Measurements from ENCODE around the gene SSH2.
A peak's percentile ranks its signal among the peaks of the same experiment; 100 is the strongest.

The SSH2 gene

DNA sequence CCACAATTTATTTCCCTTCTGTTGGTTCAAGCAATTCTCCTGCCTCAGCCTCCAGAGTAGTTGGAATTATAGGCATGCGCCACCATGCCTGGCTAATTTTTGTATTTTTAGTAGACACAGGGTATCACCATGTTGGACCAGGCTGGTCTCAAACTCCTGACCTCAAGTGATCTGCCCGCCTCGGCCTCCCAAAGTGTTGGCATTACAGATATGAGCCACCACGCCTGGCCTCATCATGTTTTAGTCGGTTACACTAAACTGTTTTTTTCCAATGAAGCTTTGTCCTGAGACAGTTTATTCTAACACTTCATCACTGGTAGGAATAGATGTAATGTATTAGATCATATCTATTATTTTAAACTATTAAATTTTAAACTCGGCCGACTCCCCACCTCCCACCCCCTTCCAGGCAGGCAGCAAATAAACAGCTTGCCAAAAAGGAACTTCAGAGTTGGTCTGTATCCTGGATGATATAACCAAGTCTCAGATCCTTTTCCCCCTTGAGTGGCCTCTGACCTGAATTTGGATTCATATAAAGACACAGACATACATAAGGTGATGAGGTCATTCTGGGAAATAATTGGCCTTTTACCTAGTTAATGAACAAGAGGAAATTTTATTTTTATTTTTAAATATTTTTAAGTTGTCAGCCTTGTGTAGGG lies 288.9 kb downstream of the SSH2 start:
- DNase-seq, result no peak

DNA sequence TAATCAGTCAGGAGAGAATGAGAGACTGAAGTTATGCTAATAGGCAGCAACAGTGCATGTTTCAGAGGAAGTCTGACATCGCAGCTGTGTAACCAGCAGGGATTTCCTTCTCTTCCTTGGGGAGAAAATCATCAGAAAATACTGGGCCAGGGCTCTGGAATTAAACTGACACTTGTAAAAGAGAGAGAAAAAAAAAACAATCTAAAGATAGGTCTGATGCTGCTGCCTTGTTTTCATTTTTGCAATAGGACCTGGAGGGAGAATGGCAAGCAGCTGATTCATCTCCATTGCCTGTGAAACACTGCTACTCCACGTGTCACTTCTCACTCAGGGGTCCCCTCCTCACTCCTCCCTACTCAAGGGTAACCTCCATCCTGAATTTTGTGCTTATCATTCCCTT lies 289.6 kb downstream of the SSH2 start:
- no peak for DNase-seq

GRCh38 chr17:29633886-29634285 lies 296.1 kb downstream of the SSH2 start:
- DNase-seq, result peak in 1 of 58 donors; percentile 9

DNA sequence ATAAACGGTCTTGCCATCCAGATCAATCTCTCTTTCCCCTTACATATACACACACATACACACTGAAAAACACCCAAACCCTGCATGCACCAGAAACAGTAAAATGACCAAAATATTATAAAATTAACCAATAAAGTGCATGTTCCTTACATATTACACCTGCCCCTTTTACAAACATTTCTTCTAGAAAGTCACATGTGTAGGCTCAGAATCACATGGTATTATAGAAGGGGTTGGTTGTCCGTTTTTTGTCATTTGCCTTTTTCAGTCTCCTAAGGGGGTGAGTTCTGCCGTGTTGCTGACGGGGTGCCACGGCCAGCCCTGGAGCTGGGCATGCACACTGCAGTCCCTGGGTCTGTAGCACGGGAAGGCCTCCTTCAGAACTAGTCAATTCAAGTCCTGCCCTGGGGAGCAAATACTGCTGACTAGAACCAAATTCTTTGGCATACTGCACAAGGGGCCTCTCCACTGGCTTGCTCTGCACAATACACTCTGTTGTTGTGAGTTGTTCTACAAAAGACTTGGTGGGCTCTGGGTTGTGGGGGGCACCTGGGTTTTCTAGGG lies 299.3 kb downstream of the SSH2 start:
- no peak for DNase-seq

DNA sequence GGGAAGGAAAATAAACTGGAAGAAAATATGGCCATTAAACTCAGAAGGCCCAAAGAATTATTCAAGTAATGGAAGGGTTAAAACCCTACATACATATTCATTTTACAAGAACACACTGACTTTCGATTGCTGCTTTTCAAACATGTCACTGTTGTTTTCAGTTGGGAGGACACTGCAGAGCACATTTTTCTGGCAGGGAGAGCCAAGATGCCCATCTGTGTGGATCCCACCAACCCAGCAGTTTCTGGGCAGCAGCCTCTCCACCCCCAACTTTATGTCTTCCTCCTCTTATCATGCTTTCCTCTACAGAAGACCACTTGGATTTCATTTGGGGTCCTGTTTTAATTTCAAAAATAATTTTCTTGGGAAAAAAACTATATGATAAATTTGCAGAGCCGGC lies 300.2 kb downstream of the SSH2 start:
- DNase-seq, result no peak

GRCh38 chr17:29628644-29629043 lies 301.4 kb downstream of the SSH2 start:
- DNase-seq, result peak in 1 of 58 donors; percentile 27

GRCh38 chr17:29627951-29628350 lies 302.1 kb downstream of the SSH2 start:
- no peak for DNase-seq

- peak in 32 of 58 donors; percentile 15 to 78 (median 45) for DNase-seq
Observed at GRCh38 chr17:29625037-29625750, 304.8 kb downstream of the SSH2 start.

GRCh38 chr17:29624586-29624985 lies 305.4 kb downstream of the SSH2 start:
- no peak for DNase-seq

DNA sequence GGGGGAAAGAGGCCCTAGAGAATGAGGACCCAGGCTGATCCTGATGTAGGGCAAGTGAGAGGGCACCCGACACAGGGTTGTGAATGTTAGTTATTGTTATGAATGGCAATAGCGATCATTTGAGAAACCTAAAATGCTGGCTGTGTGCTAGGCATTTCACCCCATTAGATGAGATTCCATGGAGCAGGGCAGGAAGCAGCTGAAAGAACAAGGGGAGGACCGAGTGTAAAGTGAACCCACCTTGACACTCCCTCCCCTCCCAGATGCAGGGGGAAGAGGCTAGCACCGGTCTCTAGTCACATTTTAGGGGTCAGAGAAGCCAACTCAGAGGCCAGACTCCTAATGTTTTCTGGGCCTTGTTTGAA lies 306.8 kb downstream of the SSH2 start:
- no peak for DNase-seq

GRCh38 chr17:29622337-29623282 lies 307.4 kb downstream of the SSH2 start, which contains the start of gene CORO6:
CORO6 (minus strand) TSS chr17:29622912; CDS start chr17:29621421, 1,491 bp downstream.
- peak in 37 of 58 donors; percentile 18 to 70 (median 44) for DNase-seq

GRCh38 chr17:29621751-29622194 lies 308.3 kb downstream of the SSH2 start:
- DNase-seq, result peak in 1 of 58 donors; percentile 31

DNA sequence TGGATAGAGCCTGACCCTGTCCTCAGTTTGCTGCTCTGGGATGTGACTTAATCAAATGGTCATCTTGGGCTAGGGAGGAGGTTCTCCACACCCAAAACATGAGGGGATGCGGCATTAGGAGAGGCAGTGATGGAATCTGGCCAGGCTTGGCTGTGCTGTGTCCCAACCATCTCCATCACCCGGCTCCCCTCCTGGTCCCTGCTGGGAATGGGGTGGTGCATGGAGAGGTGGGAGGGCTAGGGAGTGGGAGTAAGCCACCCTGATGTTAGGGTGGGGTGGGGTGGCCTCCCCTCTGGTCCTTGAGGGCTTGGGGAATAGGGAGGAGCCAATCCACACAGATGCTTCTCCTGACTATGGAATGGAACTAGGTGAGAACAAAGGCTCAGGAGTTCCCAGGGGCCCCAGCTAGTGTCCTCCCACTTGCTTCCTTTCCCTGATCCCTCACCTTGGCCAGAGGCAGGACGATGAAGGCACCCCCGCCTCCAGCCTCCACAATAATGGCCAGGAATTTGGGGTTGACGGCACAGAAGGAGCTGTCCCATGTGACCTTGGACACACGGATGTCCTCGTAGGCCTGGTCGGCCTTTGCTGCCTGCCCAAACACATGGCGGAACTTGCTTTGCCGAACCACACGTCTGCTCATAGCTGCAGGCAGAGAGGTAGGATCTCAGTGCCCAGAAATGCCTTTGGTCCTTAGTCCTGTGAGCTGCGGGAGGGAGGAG lies 309.1 kb downstream of the SSH2 start:
- DNase-seq, result no peak

GRCh38 chr17:29620271-29620670 lies 309.8 kb downstream of the SSH2 start:
- DNase-seq, result no peak

DNA sequence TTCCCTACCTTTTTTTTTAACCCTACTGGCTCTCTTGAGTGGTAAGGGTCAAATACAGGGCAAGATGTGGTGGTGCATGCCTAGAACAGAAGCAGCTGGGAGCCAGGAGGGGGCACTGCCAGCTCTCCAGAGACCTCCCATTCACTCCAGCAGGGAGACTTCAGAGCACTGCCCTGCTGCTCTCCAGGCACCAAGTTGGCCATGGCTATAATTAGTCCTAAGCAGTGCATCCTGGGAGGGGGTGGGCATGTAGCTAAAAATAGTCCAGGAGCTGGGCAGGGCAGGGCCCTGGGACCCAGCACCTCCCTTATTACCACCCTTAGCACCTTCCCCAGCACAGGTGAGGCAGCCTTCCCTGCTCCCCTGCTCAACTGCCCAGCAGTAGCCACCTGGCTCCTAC lies 310.8 kb downstream of the SSH2 start:
- DNase-seq, result peak in 3 of 58 donors; percentile 23 to 43 (median 23)

- no peak for DNase-seq
Observed at GRCh38 chr17:29618272-29619065, 311.6 kb downstream of the SSH2 start.

DNA sequence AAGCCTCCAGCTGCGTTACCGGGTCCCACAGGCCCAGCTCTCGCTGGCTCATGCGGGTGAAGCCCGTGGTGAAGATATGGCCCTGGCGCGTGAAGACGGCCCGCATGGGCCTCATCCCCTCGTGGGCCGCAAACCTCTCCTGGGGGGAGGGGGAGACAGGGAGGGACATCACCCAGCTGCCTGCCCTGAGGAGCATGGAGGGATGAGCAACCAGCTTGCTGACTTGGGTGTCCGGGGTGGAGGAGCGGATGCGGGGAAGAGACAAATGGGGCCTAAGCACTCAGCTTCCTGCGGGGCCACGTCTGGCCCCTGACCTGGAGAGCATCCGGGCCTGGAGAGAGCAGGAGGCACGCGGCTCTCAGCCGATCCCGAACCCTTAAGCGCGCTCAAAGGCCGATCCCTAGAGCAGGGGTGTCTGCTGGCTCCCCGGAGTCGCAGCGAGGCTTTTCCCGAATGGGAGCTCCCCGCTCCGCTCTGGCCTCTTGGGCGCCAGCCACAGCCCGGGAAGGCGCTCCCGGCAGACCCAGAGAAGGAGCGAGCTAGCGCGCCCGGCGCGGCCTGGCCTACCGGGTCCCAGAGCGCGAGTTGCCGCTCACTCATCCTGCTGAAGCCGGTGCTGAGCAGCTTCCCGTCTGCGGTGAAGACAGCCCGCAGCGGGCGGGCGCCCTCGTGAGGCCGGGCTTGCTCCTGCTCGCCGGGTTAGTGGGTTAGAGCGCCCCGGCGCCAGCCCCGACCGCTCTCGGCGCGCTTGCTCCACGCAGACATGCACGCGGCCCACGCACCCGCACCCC lies 312.4 kb downstream of the SSH2 start:
- peak in 46 of 58 donors; percentile 19 to 78 (median 59) for DNase-seq

- DNase-seq, result peak in 51 of 58 donors; percentile 30 to 87 (median 75)
Observed at GRCh38 chr17:29617125-29617480, 312.9 kb downstream of the SSH2 start.
